Heart right ventricle (tissue), 16 donors: Measurements from ENCODE around the gene KCNQ1. TPM values are rescaled to one million over a fixed set of nuclear protein-coding genes. Genes with fewer than 3 reads are reported as not detected.

Experiments
- ATAC-seq, 8 donors: fragments of 200-7000 bp; cut with Tn5 transposase; one replicate each; pipeline ENCODE4 v1.9.1; 2020; ENCODE audit warnings: mild to moderate bottlenecking in 8 of 8, moderate library complexity in 8 of 8, moderate number of reproducible peaks in 1 of 8
- DNase-seq, 2 donors: peaks; one replicate each; pipeline ENCODE4 v3.0.0-alpha.2; 2020
- H3K27ac ChIP-seq, 10 donors: fragments of 200-600 bp; sonication (generic) in 2 of 10; one replicate each; pipeline versions ENCODE4 v1.5.0 to v1.8.0; 2020 to 2022; ENCODE audit warnings: mild to moderate bottlenecking in 3 of 10
- H3K27me3 ChIP-seq, 7 donors: fragments of 200-600 bp; one replicate each; pipeline ENCODE4 v1.8.0; 2021 to 2022; ENCODE audit warnings: mild to moderate bottlenecking in 2 of 7
- H3K36me3 ChIP-seq, 9 donors: fragments of 200-600 bp; sonication (generic) in 1 of 9; one replicate each; pipeline versions ENCODE4 v1.5.0 to v1.8.0; 2020 to 2022; ENCODE audit warnings: mild to moderate bottlenecking in 2 of 9
- H3K4me1 ChIP-seq, 9 donors: fragments of 200-600 bp; sonication (generic) in 1 of 9; one replicate each; pipeline versions ENCODE4 v1.5.0 to v1.8.0; 2020 to 2022; ENCODE audit warnings: mild to moderate bottlenecking in 4 of 9
- H3K4me3 ChIP-seq, 10 donors: fragments of 200-600 bp; sonication (generic) in 2 of 10; one replicate each; pipeline versions ENCODE4 v1.5.0 to v1.8.0; 2020 to 2022; ENCODE audit warnings: mild to moderate bottlenecking in 7 of 10, moderate library complexity in 2 of 10
- H3K9me3 ChIP-seq, 11 donors: fragments of 200-600 bp in 10 of 11; sonication (generic) in 2 of 11; one replicate each; pipeline versions ENCODE4 v1.5.0 to v1.8.0; 2013 to 2022; ENCODE audit warnings: mild to moderate bottlenecking in 2 of 11, control low read depth in 1 of 11, moderate library complexity in 1 of 11
- WGBS, 2 donors: extraction: QIAGEN DNeasy Blood & Tissue Kit; methylation state at CpG; one replicate each; pipeline ENCODE4 v1.1.7; 2013; ENCODE audit warnings: inconsistent platforms in 1 of 2; 5-methylcytosine and 5-hydroxymethylcytosine counted together
- intact Hi-C, 10 donors: fragments of 100-400 bp; cut with DNase I; formaldehyde crosslinking; loops; one replicate each; pipeline versions ENCODE4 v1.11.1 to v1.14.2; 2022
- polyA plus RNA-seq, 2 donors: library from polyadenylated mRNA; stranded (reverse); fragments of 200-250 nt; gene quantifications; one replicate each; pipeline ENCODE4 v1.2.3, GENCODE V29; 2013
- total RNA-seq, 10 donors: library from RNA; stranded (reverse); fragmentation: NEBNext Ultra II Directional in 3 of 10; extraction: Animal tissue kit (Norgen Biotek cat#: 25700) in 3 of 10; gene quantifications; one replicate each; pipeline versions ENCODE4 v1.2.1 to v1.2.4, GENCODE V29; 2021 to 2023
- TF ChIP-seq, protein P1 (sequence below), 9 donors: fragments of 200-600 bp; sonication (generic) in 2 of 9; IDR thresholded peaks; one replicate each; pipeline versions ENCODE4 v1.5.0 to v1.8.0; 2021 to 2022; ENCODE audit warnings: antibody characterized with exemption in 9 of 9, mild to moderate bottlenecking in 5 of 9, moderate library complexity in 1 of 9
- donor health status: Arrhythmogenic right ventricular cardiomyopathy.
- donor health status: ischemic (EF 13 %, LVEDD 7.1; RV severe dilation, severe dysfunction).
- donor health status: healthy with polysubstance abuse.
- donor health status: DM: no; HTN: yes; CAD: no.
- donor health status: DM: no; HTN: no; CAD: no.
- donor health status: ischemic (EF 25% LVEDD 6.9; RV normal size, moderate dysfunction).
- donor health status: ischemic (EF 25% LVEDD 5.7; RV mildly dilated, moderate dysfunction).
- donor health status: healthy.
- donor health status: DM: yes; HTN: yes; CAD: no.
- donor health status: Ischemic cardiomyopathy.
- donor health status: ischemic (EF 35%, LVEDD 5.7; RV mildly dilated, moderate dysfunction).
- donor health status: nonischemic (EF 11% LVEDD 7.7; RV severe dilation, severe dysfunction).
- donor health status: DM: yes; HTN: yes; CAD: no.
- donor health status: PGD.
- donor health status: ischemic (EF 29% LVEDD 5.4; RV normal size, mild dysfunction).
- donor health status: nonischemic (EF 23%, LVEDD 6.1; RV moderate dilation, normal function).

KCNQ1 gene
- total and polyA plus RNA-seq, 12 donors: 19.9 to 48.2 (median 33.7) TPM

DNA sequence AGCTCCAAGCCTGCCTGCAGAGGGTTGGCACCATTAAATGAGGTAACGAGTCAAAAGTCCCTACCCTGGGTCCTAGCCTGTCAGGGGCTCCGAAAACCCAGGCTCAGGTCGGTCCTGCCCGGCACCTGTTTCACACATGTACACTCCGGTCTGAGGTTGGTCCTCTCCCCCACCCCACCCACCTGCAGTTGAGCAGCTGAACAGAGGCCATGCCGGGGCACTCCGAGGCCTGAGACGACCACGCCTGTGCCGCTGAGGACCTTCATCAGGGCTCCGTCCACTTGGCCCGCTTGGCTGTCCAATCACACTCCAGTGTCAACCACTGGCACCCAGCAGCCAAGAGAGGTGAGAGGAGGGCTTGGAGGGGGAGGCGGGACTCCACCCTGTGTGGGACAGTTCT lies 42.7 kb upstream of the KCNQ1 start:
- intact Hi-C loops: loop anchor here in 5 of 10 donors (5.0 kb wide), 4 partner anchors 90 to 210 kb away; partner anchors contain the start of genes C11orf21 (in 1 of the 5) and TSPAN32 (in 1 of the 5)
- ATAC-seq (no peak), DNase-seq (no peak)
- TF ChIP-seq, protein P1, sequence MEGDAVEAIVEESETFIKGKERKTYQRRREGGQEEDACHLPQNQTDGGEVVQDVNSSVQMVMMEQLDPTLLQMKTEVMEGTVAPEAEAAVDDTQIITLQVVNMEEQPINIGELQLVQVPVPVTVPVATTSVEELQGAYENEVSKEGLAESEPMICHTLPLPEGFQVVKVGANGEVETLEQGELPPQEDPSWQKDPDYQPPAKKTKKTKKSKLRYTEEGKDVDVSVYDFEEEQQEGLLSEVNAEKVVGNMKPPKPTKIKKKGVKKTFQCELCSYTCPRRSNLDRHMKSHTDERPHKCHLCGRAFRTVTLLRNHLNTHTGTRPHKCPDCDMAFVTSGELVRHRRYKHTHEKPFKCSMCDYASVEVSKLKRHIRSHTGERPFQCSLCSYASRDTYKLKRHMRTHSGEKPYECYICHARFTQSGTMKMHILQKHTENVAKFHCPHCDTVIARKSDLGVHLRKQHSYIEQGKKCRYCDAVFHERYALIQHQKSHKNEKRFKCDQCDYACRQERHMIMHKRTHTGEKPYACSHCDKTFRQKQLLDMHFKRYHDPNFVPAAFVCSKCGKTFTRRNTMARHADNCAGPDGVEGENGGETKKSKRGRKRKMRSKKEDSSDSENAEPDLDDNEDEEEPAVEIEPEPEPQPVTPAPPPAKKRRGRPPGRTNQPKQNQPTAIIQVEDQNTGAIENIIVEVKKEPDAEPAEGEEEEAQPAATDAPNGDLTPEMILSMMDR (IDR thresholded peaks at IDR 0.05): no peak
- Histone ChIP-seq H3K36me3 (peaks cover 0 to 45% (median 23%) of the 10 kb centered on the region in 9 donors), H3K4me1 (peaks cover 19 to 32% (median 27%) of the 10 kb centered on the region in 9 donors), H3K9me3 (no peaks in the 10 kb centered on the region), H3K27ac (peak overlapping the region in 1 of 10 donors; percentile 98), H3K4me3 (peak overlapping the region in 3 of 10 donors; percentile 93 to 99 (median 94)), H3K27me3 (no peaks in the 10 kb centered on the region)
- WGBS, 2 donors: 89 to 92% methylated on average over 13 of the region's 13 CpGs

DNA sequence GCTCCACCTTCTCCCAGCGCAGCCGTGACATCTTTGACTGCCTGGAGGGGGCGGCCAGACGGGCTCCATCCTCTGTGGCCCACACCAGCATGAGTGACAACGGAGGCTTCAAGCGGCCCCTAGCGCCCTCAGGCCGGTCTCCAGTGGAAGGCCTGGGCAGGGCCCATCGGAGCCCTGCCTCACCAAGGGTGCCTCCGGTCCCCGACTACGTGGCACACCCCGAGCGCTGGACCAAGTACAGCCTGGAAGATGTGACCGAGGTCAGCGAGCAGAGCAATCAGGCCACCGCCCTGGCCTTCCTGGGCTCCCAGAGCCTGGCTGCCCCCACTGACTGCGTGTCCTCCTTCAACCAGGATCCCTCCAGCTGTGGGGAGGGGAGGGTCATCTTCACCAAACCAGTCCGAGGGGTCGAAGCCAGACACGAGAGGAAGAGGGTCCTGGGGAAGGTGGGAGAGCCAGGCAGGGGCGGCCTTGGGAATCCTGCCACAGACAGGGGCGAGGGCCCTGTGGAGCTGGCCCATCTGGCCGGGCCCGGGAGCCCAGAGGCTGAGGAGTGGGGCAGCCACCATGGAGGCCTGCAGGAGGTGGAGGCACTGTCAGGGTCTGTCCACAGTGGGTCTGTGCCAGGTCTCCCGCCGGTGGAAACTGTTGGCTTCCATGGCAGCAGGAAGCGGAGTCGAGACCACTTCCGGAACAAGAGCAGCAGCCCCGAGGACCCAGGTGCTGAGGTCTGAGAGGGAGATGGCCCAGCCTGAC lies 41.7 kb upstream of the KCNQ1 start:
- Histone ChIP-seq H3K27me3 (no peaks in the 10 kb centered on the region), H3K9me3 (no peaks in the 10 kb centered on the region), H3K4me1 (peaks cover 19 to 32% (median 27%) of the 10 kb centered on the region in 9 donors), H3K27ac (no peak overlapping the region), H3K36me3 (peaks cover 0 to 35% (median 14%) of the 10 kb centered on the region in 9 donors), H3K4me3 (no peak overlapping the region)
- TF ChIP-seq, protein P1 (IDR thresholded peaks at IDR 0.05): no peak
- WGBS, 2 donors: 85 to 87% methylated on average over 28 to 31 of the region's 31 CpGs
- no peak for ATAC-seq
- DNase-seq: no peak
- intact Hi-C loops: loop anchor here in 5 of 10 donors (5.0 kb wide), 4 partner anchors 91 to 211 kb away; partner anchors contain the start of genes C11orf21 (in 1 of the 5) and TSPAN32 (in 1 of the 5)

DNA sequence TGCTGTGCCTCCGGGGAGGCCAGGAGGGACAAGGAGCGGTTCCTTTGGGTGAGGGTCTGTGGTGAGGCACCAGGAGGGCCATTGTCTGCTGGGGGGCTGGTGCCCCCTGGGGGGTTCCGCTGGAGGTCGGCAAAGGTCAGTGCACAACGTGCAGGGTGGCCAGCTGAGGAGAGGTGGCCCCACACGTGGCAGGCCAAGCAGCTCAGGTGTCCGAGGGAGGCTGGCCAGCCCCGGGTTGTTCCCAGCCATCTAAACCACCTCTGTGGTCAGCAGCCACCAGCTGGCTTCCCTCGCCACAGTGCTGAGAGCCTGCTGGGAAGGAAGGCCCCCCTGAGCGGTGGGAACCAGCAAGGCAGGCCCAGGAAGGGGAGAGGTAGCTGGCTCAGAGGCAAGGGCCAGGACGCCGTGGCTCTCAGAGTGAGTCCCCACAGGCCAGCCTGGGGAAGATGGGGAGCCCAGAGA lies 40.0 kb upstream of the KCNQ1 start:
- Histone ChIP-seq H3K36me3 (peaks cover 0 to 27% (median 13%) of the 10 kb centered on the region in 9 donors), H3K27ac (no peak overlapping the region), H3K4me3 (no peak overlapping the region), H3K27me3 (no peaks in the 10 kb centered on the region), H3K4me1 (peaks cover 11 to 18% (median 13%) of the 10 kb centered on the region in 9 donors), H3K9me3 (no peaks in the 10 kb centered on the region)
- WGBS, 2 donors: 62 to 72% methylated on average over 12 of the region's 12 CpGs
- TF ChIP-seq, protein P1 (IDR thresholded peaks at IDR 0.05): no peak
- intact Hi-C loops: loop anchor here in 5 of 10 donors (5.0 kb wide), 5 partner anchors 32 to 212 kb away; partner anchors contain the start of genes C11orf21 (in 1 of the 5) and TSPAN32 (in 1 of the 5)
- no peak for ATAC-seq
- no peak for DNase-seq

DNA sequence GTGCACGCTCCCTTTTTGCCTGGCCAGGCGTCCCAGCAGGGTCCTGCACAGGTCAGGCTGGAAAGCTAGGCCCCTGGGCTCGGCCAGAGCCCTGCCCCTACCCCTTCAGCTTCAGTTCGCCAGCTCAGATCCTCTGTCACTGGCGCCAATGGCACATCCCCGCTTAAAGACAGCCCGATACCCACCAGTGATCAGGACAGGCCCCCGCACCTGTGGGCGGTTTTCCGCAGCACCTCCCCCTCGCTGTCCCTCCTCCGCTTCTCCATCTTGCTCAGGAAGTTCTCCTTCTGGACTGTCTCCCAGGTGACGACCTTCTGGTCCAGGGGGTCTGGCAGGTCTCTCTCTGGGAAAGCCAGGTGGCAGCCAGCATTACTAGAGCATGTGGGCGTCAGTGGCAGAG lies 38.4 kb upstream of the KCNQ1 start:
- 91 to 93% methylated on average over 14 of the region's 14 CpGs for WGBS, 2 donors
- TF ChIP-seq, protein P1 (IDR thresholded peaks at IDR 0.05): no peak
- Histone ChIP-seq H3K27ac (no peak overlapping the region), H3K27me3 (no peaks in the 10 kb centered on the region), H3K9me3 (no peaks in the 10 kb centered on the region), H3K4me3 (no peak overlapping the region), H3K4me1 (peaks cover 6 to 11% (median 9%) of the 10 kb centered on the region in 9 donors), H3K36me3 (peaks cover 0 to 27% (median 13%) of the 10 kb centered on the region in 9 donors)
- ATAC-seq (no peak), DNase-seq (no peak)
- intact Hi-C loops: loop anchor here in 1 of 10 donors (5.0 kb wide), 1 partner anchor 34 kb away; no protein-coding TSS in a partner anchor
